Inferior parietal cortex (tissue), 1 donor: ENCODE results near the gene CELF1.
A peak's percentile ranks its signal among the peaks of the same experiment; 100 is the strongest.

Experiments used
- DNase-seq: peaks from one replicate; pipeline ENCODE4 v3.0.0-alpha.2; 2016; ENCODE audit errors: extremely low spot score

The CELF1 gene

GRCh38 chr11:47552566-47553405 lies at the start of gene CELF1:
Gene CELF1, minus strand, starts transcription at chr11:47553132. Its CDS starts 53,609 bp downstream, at chr11:47499523.
- peak; percentile 89 for DNase-seq

GRCh38 chr11:47599902-47600301 lies 47.0 kb upstream of the CELF1 start:
- DNase-seq: no peak

- DNase-seq: no peak
Measured at GRCh38 chr11:47595967-47596366, 43.0 kb upstream of the CELF1 start.

- DNase-seq: no peak
Measured at GRCh38 chr11:47595029-47595428, 42.1 kb upstream of the CELF1 start.

GRCh38 chr11:47593934-47594855 lies 41.3 kb upstream of the CELF1 start, which contains the start of gene C1QTNF4:
Gene C1QTNF4, minus strand, starts transcription at chr11:47594411. Its CDS starts 3,601 bp downstream, at chr11:47590810.
- DNase-seq: no peak

- peak; percentile 7 for DNase-seq
Measured at GRCh38 chr11:47593492-47593933, 40.6 kb upstream of the CELF1 start.

GRCh38 chr11:47592970-47593369 lies 40.0 kb upstream of the CELF1 start:
- peak; percentile 5 for DNase-seq

GRCh38 chr11:47592251-47592650 lies 39.3 kb upstream of the CELF1 start:
- peak; percentile 25 for DNase-seq

GRCh38 chr11:47591764-47592163 lies 38.8 kb upstream of the CELF1 start:
- no peak for DNase-seq

- no peak for DNase-seq
Measured at GRCh38 chr11:47589977-47590861, 37.3 kb upstream of the CELF1 start.

- no peak for DNase-seq
Measured at GRCh38 chr11:47589584-47589976, 36.6 kb upstream of the CELF1 start.

GRCh38 chr11:47589118-47589517 lies 36.2 kb upstream of the CELF1 start:
- DNase-seq: no peak

- peak; percentile 9 for DNase-seq
Measured at GRCh38 chr11:47587723-47588326, 34.9 kb upstream of the CELF1 start.

- DNase-seq: no peak
Measured at GRCh38 chr11:47587039-47587716, 34.2 kb upstream of the CELF1 start.

GRCh38 chr11:47586098-47586855 lies 33.3 kb upstream of the CELF1 start, which contains the start of gene FAM180B:
Gene FAM180B, plus strand, starts transcription at chr11:47586678. Its CDS starts 91 bp downstream, at chr11:47586769.
- no peak for DNase-seq

GRCh38 chr11:47583844-47584243 lies 30.9 kb upstream of the CELF1 start:
- peak; percentile 5 for DNase-seq

- DNase-seq: peak; percentile 96
Measured at GRCh38 chr11:47578524-47579494, 25.9 kb upstream of the CELF1 start, which contains the start of the genes KBTBD4 and NDUFS3. Gene KBTBD4, minus strand, starts transcription at chr11:47578970. Its CDS starts 19 bp downstream, at chr11:47578951. Gene NDUFS3, plus strand, starts transcription at chr11:47579074. Its CDS starts 18 bp downstream, at chr11:47579092.

GRCh38 chr11:47577460-47578041 lies 24.6 kb upstream of the CELF1 start:
- DNase-seq: no peak
